ENCODE results near the gene ASXL3.
A peak's percentile ranks its signal among the peaks of the same experiment; 100 is the strongest.

ASXL3 gene

GRCh38 chr18:33697498-33697897, 119.5 kb downstream of the ASXL3 start:
- Histone ChIP-seq H3K9me2 (replicated peaks; ENCODE audit: insufficient read depth, low read length) (no peaks in the 10 kb centered on the region), H3K4me2 (ENCODE audit: low read depth, low read length) (no peak overlapping the region), H3K9me3 (replicated peaks; ENCODE audit: insufficient read depth, low read length) (no peaks in the 10 kb centered on the region), H4K20me1 (ENCODE audit: insufficient read depth, low read length) (no peaks in the 10 kb centered on the region), H3K27me3 (replicated peaks; ENCODE audit: insufficient read depth, low read length) (no peaks in the 10 kb centered on the region), H3K36me3 (replicated peaks; ENCODE audit: insufficient read depth, low read length) (no peaks in the 10 kb centered on the region), H3F3A (ENCODE audit: insufficient read depth, low read length) (no peaks in the 10 kb centered on the region), H3K4me1 (ENCODE audit: low read length) (peaks cover 14% of the 10 kb centered on the region), H3K79me2 (ENCODE audit: low read length) (no peaks in the 10 kb centered on the region), H3K4me3 (ENCODE audit: low read length) (no peak overlapping the region), H3K27ac (ENCODE audit: low read length) (no peak overlapping the region), H2AFZ (ENCODE audit: low read length) (no peak overlapping the region), H3K9ac (ENCODE audit: low read length) (no peak overlapping the region)
- no peak for TF ChIP-seq EZH2phosphoT487 (IDR thresholded peaks at IDR 0.05; ENCODE audit: low read length)
- no peak for TF ChIP-seq EZH2 (optimal IDR thresholded peaks at IDR 0.05; ENCODE audit: low read depth, low read length)
- TF ChIP-seq, protein P1, sequence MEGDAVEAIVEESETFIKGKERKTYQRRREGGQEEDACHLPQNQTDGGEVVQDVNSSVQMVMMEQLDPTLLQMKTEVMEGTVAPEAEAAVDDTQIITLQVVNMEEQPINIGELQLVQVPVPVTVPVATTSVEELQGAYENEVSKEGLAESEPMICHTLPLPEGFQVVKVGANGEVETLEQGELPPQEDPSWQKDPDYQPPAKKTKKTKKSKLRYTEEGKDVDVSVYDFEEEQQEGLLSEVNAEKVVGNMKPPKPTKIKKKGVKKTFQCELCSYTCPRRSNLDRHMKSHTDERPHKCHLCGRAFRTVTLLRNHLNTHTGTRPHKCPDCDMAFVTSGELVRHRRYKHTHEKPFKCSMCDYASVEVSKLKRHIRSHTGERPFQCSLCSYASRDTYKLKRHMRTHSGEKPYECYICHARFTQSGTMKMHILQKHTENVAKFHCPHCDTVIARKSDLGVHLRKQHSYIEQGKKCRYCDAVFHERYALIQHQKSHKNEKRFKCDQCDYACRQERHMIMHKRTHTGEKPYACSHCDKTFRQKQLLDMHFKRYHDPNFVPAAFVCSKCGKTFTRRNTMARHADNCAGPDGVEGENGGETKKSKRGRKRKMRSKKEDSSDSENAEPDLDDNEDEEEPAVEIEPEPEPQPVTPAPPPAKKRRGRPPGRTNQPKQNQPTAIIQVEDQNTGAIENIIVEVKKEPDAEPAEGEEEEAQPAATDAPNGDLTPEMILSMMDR (IDR thresholded peaks at IDR 0.05; ENCODE audit: low read length), result no peak
- DNase-seq, result no peak

DNA sequence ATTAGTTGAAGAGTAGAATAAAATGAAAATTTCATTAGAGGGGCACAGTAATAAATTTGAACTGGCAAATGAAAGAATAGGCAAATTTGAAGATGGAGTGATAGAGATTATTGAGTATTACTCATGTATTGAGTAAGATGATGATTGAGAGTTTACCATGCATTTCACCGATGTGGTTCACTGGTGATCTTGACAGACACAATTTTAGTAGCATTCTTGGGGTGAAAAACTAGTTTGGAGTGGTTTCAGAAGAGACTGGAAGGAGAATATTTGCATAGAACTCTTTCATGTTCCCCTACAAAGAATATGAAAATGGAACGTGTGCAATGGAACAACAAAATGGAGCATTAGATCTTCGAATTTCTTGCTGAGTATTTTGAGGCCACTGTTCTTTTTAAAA, 121.4 kb downstream of the ASXL3 start:
- Histone ChIP-seq H2AFZ (ENCODE audit: low read length) (no peak overlapping the region), H3K9ac (ENCODE audit: low read length) (no peak overlapping the region), H3K4me3 (ENCODE audit: low read length) (no peak overlapping the region), H3K27me3 (replicated peaks; ENCODE audit: insufficient read depth, low read length) (no peaks in the 10 kb centered on the region), H3K4me1 (ENCODE audit: low read length) (peaks cover 14% of the 10 kb centered on the region), H3K9me2 (replicated peaks; ENCODE audit: insufficient read depth, low read length) (no peaks in the 10 kb centered on the region), H3K27ac (ENCODE audit: low read length) (no peak overlapping the region), H3K4me2 (ENCODE audit: low read depth, low read length) (no peak overlapping the region), H3K9me3 (replicated peaks; ENCODE audit: insufficient read depth, low read length) (no peaks in the 10 kb centered on the region), H4K20me1 (ENCODE audit: insufficient read depth, low read length) (no peaks in the 10 kb centered on the region), H3K36me3 (replicated peaks; ENCODE audit: insufficient read depth, low read length) (no peaks in the 10 kb centered on the region), H3K79me2 (ENCODE audit: low read length) (no peaks in the 10 kb centered on the region), H3F3A (ENCODE audit: insufficient read depth, low read length) (no peaks in the 10 kb centered on the region)
- DNase-seq, result peak; percentile 12
- TF ChIP-seq EZH2 (optimal IDR thresholded peaks at IDR 0.05; ENCODE audit: low read depth, low read length), result no peak
- TF ChIP-seq EZH2phosphoT487 (IDR thresholded peaks at IDR 0.05; ENCODE audit: low read length), result no peak
- TF ChIP-seq, protein P1 (IDR thresholded peaks at IDR 0.05; ENCODE audit: low read length), result no peak

DNA sequence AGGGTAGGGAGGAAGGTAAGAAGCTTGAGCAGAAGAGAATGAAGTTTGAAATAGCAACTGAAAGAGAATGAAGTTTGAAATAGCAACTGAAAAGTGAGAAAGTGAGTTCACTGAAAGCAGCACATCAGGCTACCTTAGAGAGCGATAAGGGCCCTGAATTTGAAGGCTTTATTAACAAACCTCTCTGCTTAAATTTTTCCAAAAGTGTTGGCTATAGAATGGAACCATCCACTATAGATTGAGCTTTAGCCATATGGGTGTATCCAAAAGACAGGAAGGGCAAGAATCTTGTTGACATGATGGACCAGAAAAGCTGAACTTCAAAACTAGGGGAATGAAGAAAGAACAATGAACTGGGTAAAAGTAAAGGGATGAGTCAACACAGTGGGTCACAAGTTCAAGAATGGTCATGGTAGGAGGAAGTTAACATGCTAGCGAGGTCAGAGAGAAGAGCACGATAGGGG, 122.5 kb downstream of the ASXL3 start:
- no peaks in the 10 kb centered on the region for H3K9me3 ChIP-seq (replicated peaks; ENCODE audit: insufficient read depth, low read length)
- H3K4me1 ChIP-seq (ENCODE audit: low read length), result peaks cover 14% of the 10 kb centered on the region
- peak; percentile 41 for DNase-seq
- no peak overlapping the region for H3K27ac ChIP-seq (ENCODE audit: low read length)
- TF ChIP-seq EZH2phosphoT487 (IDR thresholded peaks at IDR 0.05; ENCODE audit: low read length) (no peak), EZH2 (optimal IDR thresholded peaks at IDR 0.05; ENCODE audit: low read depth, low read length) (no peak)
- TF ChIP-seq, protein P1 (IDR thresholded peaks at IDR 0.05; ENCODE audit: low read length), result no peak
- H3K27me3 ChIP-seq (replicated peaks; ENCODE audit: insufficient read depth, low read length), result no peaks in the 10 kb centered on the region
- H3K9me2 ChIP-seq (replicated peaks; ENCODE audit: insufficient read depth, low read length), result no peaks in the 10 kb centered on the region
- no peaks in the 10 kb centered on the region for H3F3A ChIP-seq (ENCODE audit: insufficient read depth, low read length)
- no peak overlapping the region for H3K4me3 ChIP-seq (ENCODE audit: low read length)
- no peaks in the 10 kb centered on the region for H3K36me3 ChIP-seq (replicated peaks; ENCODE audit: insufficient read depth, low read length)
- no peak overlapping the region for H3K9ac ChIP-seq (ENCODE audit: low read length)
- peak overlapping the region; percentile 23; the same call in 1 of the 2 replicates for H3K4me2 ChIP-seq (ENCODE audit: low read depth, low read length)
- no peak overlapping the region for H2AFZ ChIP-seq (ENCODE audit: low read length)
- no peaks in the 10 kb centered on the region for H4K20me1 ChIP-seq (ENCODE audit: insufficient read depth, low read length)
- H3K79me2 ChIP-seq (ENCODE audit: low read length), result no peaks in the 10 kb centered on the region

Data from MM.1S (cell line).